GM12873 (cell line): Measurements from ENCODE around the gene GSN.

Source experiments
- CTCF ChIP-seq: IDR thresholded peaks from 2 replicates; pipeline ENCODE4 v1.5.1; 2012; ENCODE audit warnings: low read depth, mild to moderate bottlenecking, moderate library complexity, low read length, control low read depth; ENCODE audit not compliant: insufficient read depth; ENCODE audit errors: missing control alignments

GSN gene

GRCh38 chr9:121303456-121304451 lies 35.8 kb downstream of the GSN start:
- no peak for TF ChIP-seq CTCF

- no peak for TF ChIP-seq CTCF
Observed at GRCh38 chr9:121304707-121305106, 36.7 kb downstream of the GSN start.

- no peak for TF ChIP-seq CTCF
Observed at GRCh38 chr9:121305269-121305994, 37.5 kb downstream of the GSN start.

GRCh38 chr9:121307976-121308375 lies 40.0 kb downstream of the GSN start:
- no peak for TF ChIP-seq CTCF

- no peak for TF ChIP-seq CTCF
Observed at GRCh38 chr9:121308765-121309164, 40.8 kb downstream of the GSN start.

- TF ChIP-seq CTCF: no peak
Observed at GRCh38 chr9:121309171-121309570, 41.2 kb downstream of the GSN start.

GRCh38 chr9:121309833-121310425 lies 42.0 kb downstream of the GSN start:
- no peak for TF ChIP-seq CTCF
